Fibroblast of lung (primary cell): ENCODE data around the gene CERS3.

ENCODE experiments used
- CTCF ChIP-seq, 2 donors: IDR thresholded peaks in 1 of 2; conservative IDR thresholded peaks in 1 of 2; 1 replicate in 1 of 2; 2 replicates in 1 of 2; pipeline ENCODE4 v1.5.1; 2011 to 2012; ENCODE audit warnings: low read length in 2 of 2, control low read depth in 1 of 2, inconsistent platforms in 1 of 2, low read depth in 1 of 2, mild to moderate bottlenecking in 1 of 2
- EZH2 ChIP-seq: IDR thresholded peaks from 2 replicates; pipeline ENCODE4 v1.5.1; 2012; ENCODE audit warnings: low read length, control low read depth, mild to moderate bottlenecking; ENCODE audit errors: missing control alignments

DNA sequence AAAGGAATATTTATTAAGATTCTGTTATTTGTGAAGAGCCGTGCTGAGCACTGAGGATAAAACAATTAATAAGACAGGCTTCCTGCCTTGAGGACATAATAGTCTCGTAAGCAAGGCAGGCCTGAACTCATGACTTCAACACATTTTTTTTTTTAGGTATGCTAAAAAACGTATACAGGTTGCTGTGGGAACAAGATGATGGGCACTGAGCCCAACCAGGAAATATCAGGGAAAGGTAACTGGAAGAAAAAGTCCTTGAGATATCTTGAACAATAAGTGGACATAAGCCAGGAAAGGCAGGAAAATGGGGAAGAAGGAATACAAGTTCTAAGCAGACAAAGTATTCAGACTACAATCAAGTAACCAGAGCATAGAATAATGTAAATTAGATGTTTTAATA lies 26.1 kb downstream of the CERS3 start:
- TF ChIP-seq EZH2: no peak
- TF ChIP-seq CTCF (conservative IDR thresholded peaks at IDR 0.05 in 1 of 2, IDR thresholded peaks at IDR 0.05 in 1 of 2; ENCODE audit: low read depth in 1 of 2, low read length in 2 of 2): no peak
